ENCODE results near the gene PLEKHJ1.
"Not testable (repeated sequence)": the region's sequence is repeated elsewhere in the genome, so short reads cannot be mapped to it uniquely, and the experiment has no call there.

The PLEKHJ1 gene

DNA sequence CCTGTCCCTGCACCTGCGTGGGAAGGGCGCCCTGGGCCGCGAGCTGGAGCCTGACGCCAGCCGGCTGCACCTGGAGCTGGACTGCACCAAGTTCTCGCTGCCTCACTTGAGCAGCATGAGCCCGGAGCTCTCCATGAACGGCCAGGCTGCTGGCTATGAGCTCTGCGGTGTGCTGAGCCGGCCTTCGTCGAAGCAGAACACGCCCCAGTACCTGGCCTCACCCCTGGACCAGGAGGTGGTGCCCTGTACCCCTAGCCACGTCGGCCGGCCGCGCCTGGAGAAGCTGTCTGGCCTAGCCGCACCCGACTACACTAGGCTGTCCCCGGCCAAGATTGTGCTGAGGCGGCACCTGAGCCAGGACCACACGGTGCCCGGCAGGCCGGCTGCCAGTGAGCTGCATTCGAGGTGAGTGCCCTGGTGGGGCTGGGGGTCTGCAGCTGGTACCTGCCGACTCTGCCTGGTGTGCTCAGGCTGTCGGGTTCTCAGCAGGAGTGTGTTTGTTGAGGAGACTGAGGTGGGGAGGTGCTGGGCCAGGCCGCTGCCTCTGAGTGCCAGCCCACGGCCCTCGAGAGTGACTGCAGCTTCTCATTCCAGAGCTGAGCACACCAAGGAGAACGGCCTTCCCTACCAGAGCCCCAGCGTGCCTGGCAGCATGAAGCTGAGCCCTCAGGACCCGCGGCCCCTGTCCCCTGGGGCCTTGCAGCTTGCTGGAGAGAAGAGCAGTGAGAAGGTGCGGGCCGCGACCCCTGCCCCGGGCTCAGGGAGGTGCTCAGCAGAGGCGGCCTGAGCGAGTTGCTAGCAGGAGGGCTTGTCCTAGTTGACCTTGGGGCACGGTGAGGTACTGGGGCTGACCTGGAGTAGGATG, 19.5 kb downstream of the PLEKHJ1 start:
- DNase-seq = no peak

DNA sequence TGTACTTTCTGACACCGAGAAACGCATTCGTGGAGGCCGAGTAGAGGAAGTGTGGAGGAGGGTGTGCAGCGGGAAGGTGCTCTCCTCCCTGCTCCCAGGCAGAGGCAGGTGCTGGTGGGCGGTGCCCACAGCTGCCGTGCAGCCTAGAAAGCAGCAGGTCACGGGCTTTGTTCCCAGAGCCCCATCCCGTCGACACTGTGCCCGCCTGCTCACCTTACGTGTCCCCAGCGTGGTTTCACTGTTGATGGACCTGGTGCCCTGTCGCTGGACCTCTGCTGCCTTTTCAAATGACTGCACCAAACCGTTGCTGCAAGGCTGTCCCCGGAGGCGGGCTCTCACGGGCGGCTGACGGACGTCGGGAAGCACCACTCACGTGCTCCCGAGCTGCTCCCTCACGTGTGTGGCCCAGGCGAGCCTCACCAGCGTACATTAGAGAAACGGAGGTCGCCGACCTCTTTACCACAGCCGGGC, 20.8 kb downstream of the PLEKHJ1 start:
- no peak for DNase-seq

DNA sequence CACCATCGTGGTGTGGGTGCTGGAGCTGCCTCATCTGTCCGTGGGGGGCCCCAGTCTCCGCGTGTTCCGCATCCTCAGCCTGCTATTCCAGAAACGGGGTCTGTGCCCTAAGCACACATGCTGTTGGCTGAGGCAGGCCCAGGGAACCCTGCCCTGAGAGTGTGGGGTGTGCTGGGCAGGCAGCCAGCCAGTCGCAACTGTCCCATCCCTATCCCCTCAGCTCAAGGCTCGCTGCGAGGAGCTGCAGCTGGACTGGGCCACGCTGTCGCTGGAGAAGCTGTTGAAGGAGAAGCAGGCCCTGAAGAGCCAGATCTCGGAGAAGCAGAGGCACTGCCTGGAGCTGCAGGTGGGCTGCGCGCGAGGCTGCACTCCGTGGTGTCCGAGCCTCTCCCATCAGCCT, 21.9 kb downstream of the PLEKHJ1 start:
- no peak for DNase-seq

DNA sequence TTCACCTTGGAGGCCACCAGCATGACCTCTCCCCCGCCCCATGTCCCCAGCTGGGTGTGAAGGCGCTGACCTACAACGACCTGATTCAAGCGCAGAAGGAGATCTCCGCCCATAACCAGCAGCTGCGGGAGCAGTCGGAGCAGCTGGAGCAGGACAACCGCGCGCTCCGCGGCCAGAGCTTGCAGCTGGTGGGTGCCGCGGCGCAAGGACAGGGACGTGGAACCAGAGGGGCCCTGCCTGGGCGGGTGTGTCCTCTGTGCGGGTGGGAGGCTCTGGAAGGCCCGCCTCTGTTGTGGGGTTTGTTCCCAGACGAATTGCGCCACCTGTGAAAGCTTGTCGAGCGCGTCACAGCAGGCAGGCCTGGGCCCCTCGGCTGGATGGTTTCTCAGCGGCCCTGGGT, 22.3 kb downstream of the PLEKHJ1 start:
- peak; percentile 80 for DNase-seq

DNA sequence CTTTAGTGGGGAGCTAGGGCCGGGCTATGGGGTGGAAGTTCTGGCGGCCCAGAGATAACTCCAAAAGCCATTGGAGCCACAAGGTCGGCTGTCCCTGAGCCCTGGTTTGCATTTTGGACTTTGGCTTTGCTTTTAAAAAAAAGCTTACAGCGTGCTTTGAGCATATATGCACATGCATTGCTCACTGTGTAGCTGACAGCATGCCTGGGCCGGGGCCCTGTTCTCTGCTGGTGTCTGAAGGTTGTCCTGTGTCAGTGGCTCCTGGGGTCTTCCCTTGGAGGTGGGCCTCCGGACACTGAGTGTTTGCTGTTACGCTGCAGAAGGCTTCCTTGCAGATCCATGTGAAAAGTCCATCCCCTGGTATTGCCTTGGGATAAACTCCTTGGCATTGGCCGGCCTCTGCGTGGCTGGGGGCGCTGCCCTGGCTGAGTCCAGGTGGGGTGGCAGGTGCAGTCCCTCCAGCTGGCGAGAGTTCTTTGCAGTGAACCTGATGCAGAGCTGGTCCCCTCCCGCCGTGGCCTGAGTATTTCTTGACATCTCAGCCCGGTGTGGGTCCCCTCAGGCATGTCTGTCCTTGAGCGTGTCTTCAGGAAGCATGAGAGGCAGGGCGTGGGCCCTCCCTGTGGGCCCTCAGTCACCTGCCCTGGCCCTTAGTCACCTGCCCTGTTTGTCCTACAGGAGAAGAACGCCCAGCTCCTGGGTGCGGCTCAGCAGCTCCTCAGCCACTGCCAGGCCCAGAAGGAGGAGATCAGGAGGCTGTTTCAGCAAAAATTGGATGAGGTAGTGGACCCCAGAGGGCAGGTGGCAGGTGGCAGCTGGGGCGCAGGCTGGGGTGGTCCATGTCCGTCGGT, 23.0 kb downstream of the PLEKHJ1 start:
- DNase-seq = no peak

DNA sequence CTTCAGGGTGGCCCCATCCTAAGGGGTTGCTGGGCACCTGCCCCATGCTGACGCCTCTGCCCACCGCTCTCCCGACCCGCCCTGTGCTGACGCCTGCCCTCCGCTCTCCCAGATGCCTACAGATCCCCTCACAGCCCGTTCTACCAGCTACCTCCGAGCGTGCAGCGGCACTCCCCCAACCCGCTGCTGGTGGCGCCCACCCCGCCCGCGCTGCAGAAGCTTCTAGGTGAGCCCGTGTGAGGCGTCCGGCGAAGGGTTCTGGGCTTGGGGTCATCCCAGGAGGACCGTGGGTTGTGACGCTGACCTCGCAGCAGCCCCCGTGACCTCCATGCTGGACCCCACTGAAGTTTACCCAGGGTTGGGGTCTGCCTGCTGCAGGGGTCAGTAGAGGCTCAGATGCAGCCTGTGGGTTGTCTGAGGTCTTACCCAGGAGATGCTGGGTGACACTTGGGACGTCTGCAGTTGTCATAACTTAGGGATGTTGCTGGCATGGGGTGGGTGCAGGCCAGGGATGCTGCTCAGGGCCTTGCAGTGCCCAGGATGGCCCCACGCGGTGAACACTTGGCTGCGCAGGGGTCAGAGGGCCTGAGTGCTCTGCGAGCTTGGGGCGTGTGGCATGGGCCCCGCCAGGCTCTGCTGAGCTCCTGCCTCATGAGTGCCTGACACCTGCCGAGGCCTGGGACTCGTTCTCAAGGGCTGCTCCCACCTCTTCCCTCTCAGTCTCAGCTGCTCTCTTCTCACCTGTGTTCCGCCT, 25.0 kb downstream of the PLEKHJ1 start:
- no peak for DNase-seq

DNA sequence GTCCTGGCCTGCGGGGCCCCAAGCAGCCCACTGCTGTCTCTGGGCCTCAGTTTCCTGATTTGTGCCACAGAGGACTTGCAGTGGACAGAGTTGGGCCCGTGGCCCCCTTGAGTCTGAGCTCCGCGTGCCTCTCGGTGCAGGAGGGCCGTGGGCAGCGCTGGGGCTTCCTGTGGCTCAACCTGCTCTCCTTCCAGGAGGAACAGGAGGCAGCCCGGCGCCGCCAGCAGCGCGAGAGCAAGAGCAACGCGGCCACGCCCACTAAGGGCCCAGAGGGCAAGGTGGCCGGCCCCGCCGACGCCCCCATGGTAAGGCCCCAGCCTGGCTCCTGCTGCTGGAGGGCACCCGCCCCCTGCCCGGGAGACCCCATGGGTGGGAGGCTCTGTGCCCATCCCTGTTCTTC, 25.9 kb downstream of the PLEKHJ1 start:
- no peak for DNase-seq

DNA sequence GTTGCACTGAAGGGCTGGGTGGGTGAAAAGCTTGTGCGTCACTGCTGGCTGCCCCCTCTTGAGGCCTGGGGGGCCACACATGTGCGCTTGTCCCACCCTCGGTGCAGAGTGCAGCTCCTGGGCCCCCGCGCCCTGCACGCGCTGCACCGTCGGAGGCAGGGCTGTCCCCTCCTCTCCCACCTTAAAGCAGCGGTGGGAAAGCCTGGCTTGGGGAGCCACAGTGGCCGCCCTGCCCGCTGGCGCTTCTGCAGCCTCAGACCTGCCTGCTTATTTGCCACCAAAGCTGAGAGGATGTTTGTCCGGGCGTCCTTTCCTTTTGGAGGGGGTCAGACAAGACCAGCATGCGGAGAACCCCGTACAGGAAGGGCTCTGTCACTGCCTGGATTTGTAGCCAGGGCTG, 26.7 kb downstream of the PLEKHJ1 start:
- DNase-seq = no peak

DNA sequence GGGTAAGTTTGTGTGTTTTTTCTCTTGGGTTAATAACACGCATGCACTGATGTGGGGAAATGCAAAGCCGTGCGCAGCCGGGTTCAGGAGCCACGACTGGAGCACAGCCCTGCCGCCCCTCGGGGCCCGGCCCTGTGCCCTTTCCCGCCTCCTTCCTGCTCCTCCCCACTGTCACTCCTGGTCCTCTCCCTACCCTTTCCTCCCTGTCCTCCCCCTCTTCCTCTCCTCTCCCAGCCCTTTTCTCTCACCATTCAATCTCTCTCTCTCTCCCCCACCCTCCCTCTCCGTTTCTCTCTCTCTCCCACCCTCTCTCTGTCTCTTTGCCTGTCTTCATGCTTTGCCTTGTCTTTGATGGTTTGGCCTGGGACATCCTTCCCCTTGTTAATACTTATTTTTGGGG, 27.2 kb downstream of the PLEKHJ1 start:
- DNase-seq = no peak

DNA sequence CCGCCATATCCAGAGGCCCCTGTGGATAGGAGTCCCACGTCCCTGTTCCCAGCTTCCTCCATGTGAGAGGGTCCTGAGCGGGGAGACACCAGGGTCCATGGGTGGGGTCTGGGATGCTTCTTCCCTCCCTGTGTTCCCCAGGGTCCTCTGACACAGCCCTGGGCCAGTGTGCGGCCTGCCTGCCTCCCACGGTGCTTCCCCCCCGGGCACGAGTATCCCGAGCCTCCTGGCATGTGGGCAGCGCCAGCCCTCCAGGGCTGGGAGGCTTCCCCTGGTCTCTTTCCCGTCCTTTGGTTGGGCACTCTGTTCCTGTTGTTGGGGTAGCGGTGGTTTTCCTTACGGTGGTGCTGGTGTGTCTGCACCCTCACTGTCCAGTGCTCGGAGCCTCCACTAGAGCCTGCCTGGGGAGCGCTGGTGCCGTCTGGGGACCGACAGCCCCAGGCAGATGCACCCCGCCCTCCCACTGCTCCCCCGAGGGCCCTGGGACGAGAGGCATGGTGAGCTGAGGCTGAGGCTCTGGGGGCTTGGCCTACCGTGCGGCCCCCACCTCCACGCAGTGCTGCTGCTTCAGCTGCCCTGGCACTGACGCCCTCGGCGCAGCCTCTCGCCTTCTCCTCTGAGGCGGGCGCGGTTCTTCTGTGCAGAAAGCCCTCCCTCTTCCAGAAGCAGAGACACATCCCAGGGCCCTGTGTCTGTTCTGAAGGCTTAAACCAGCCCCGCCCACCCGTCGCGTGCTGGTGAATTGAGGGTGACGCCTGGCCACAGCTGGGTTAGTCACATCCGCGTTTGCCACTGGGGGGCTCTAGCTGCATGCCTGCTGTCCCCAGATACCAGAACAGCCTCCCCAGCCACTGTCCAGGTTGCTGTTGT, 27.9 kb downstream of the PLEKHJ1 start:
- DNase-seq = peak; percentile 78

DNA sequence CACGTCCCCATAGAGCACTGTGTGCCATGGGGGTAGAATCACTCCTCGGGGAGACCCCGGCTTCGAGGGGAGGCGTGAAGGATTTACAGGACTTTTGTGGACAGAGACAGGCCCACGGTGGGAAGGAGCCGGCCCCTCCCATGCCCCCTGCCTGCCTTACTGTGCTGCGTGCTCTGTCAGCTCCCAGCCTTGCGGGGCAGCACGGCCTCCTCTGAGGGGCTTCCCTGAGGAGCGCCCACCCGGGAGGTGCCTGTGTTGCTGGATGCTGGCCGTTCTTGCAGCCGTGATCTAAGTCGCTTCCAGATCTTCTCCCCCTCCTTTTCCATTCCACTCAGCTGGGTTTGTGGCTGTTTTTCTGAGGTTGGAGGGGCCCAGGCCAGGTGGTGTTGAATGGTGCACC, 29.1 kb downstream of the PLEKHJ1 start:
- no peak for DNase-seq

DNA sequence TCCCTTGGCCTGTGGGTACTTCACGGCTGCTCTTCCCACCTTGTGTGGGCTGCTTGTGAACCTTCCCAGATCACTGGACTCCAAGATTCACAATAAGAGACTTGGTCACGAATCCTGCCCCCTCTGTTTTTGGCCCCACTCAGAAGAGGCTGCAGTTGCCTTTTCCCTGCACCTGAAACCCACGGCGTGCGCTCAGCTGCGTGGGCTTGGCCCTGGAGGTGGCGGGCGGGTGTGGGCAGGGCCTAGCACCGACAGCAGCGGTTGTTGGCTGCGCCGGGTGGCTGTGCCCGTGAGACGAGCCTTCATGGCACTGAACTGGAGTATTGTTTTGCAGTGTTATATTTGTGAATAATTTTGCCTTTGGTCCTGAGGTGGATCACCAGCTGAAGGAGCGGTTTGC, 33.8 kb downstream of the PLEKHJ1 start:
- DNase-seq = no peak

DNA sequence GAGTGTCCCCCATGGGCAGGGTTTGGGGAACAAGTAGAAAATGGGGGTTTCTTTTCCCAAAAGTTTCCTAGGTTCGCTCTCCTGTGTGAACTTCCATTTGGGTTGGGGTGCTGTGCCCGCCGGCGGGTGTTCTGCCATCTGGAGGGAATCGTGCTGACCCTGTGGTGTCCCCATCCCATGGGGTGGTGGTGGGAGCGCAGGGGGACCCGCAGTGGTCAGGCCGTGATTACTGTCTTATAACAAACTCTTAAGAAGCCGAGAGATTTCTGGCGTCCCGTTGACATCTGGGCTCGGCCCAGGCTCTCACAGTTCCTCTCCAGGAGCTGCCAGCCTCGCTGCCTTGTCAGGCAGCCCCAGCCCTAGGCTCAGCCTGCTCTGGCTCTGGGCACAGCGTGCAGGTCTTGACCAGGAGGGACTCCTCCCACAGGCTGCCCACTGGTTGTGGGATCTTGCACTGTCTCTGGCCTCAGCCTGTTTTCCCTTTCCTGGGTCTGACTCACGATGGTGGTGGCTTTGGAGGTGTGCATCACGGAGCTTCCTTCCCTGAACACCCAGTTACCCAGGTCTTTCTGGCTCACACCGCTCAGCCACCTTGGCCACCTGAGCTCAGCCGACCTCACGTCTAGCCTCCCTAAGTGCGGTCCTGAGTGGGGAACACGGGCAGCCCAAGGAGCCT, 34.5 kb downstream of the PLEKHJ1 start:
- no peak for DNase-seq

DNA sequence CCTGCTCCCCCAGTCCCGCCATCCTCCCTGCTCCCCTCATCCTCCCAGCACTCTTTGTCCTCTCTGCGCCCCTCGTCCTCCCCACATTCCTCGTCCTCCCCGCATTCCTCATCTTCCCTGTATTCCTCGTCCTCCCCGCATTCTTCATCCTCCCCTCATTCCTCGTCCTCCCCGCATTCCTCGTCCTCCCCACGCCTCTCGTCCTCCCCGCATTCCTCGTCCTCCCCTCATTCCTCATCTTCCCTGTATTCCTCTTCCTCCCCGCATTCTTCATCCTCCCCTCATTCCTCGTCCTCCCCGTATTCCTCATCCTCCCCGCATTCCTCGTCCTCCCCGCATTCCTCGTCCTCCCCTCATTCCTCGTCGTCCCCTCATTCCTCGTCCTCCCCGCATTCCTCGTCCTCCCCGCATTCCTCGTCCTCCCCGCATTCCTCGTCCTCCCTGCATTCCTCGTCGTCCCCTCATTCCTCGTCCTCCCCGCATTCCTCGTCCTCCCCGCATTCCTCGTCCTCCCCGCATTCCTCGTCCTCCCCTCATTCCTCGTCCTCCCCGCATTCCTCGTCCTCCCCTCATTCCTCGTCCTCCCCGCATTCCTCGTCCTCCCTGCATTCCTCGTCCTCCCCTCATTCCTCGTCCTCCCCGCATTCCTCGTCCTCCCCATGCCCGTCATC, 35.4 kb downstream of the PLEKHJ1 start:
- not testable (repeated sequence) for DNase-seq

DNA sequence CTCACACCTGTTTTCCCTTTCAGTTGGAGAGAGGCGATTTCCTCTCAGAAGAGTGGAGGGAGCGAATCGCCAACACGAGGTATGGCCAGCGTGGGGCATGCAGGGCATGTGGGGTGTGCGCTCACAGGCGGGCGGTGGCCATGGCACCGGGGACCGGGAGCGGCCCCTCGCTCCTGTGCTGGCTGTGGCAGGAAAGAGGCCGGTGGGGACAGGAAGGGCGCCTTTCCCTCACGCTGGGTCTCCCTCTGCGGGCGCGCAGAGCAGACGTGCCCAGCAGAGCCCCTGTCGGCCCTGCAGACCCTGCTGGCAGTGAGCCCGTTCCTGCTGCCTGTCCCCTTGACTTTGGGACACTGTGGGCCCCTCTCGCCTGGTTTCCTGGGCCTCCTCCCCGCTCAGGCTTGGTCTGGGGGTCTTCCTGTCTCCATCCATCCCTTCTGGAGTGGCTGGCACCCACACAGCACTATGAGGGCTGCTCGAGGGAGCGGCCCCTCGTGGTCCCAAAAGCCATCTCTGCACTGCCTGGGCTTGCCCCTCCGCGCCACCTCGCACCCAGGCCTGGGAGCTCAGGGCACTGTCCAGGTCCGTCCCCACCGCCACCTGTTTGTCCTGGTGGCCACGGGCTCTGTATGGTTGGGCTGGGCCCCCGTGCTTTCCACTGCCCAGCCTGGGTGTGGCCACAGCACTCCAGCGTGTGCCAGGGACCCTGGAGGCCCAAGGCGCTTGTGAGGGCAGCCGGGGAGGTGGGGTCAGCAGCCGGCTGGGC, 36.1 kb downstream of the PLEKHJ1 start:
- no peak for DNase-seq

DNA sequence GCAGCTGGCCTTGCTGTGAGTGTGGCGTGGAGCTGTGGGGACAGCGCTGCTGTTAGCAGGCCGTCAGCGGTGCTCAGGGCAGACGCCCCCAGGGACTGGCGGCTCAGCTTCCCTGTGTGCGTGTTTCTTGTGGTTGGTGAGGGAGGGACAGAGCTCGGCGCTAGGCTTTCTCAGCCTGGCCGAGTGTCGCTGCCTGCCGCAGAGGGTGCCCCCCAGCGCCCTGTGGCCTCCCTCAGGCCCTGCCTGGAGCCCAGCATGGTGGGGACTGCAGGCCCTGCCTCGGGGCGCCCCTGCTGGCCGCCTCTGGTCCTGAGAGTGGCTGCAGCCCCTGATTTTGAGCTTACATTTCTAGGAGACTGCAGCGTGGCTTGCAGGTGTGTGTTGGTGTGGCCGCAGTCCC, 36.9 kb downstream of the PLEKHJ1 start:
- DNase-seq = no peak

DNA sequence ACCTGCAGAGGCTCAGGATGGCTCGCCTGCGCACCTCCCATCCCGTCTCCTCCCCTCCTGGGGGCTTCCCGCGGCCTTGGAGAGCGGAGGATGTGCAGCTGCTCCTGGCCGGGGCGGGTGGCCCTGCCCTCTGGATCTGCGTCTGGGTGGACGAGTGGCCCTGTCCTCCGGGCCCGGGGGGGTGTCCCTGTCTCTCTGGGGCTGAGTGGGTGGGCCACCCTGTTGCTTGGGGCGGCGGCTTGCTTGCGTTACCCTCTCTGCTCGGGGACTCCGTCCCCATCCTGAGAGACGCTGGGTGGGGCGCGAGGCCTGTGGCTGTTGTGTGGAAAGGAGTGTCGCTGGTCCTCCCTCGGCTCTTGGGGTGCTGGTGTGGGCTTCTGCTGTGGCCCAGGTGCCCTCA, 37.8 kb downstream of the PLEKHJ1 start:
- DNase-seq = no peak

DNA sequence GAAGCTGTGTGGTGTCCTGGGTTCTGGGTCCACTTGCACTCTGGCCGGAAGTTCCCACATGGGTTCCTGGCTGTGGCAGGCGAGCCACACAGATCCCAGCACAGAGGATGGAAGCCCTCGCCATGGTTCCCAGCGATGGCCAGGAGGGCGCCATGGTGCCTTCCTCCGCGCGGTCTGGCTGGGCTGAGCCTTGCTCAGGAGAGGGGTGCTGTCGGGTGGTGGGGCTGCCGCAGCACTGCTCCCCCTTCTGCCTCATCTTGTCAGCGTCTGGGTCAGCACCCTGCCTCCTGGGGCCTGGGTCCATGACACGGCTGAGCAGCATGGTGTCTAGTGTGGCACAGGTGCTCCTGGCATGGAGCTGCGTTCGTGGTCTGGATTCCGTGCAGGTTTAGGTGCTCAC, 38.9 kb downstream of the PLEKHJ1 start:
- no peak for DNase-seq

DNA sequence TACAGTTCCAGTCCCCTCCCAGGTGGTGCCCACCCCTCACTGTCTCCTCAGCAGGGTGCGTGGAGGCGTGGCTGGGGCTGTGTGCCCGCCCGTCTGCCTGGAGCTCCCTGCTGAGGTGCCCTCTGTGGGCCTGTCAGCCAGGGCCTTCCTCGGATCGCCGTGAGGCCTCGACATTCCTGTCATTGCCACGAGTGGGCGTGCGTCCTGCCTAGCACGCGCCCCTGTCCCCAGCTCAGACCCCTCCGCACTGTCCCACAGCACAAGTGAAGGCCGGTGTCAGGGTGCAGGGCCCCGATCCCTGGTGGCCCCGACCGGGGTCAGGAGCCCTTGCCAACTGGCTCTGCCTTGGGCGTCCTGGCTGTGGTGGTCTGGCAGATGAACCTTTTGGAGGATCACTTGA, 40.2 kb downstream of the PLEKHJ1 start:
- DNase-seq = no peak

DNA sequence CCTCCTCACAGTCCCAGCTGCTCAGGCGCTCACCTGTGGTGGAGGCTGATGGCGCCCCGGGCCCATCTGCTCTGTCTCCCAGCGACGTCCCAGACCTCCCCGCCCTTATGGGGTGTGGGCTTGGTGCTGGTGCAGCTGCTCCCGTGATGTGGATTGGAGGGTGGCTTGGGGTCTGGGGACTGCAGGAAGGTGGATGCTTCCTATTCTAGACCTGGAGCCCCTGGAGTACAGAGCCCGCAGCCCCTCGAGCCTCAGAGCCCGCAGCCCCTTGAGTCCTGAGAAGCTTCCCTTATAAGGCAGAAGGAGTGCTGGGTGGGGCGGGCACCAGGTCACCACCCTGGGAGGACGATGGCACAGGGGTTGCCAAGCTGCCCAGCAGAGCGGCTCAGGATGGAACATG, 40.8 kb downstream of the PLEKHJ1 start:
- no peak for DNase-seq

Data from right forelimb (tissue), 1 donor.